Measurements from ENCODE around the gene LMTK3. TPM values are rescaled to one million over a fixed set of nuclear protein-coding genes. Genes with fewer than 3 reads are reported as not detected.

Gene LMTK3
- under 0.01 TPM in 1 of 2 replicates, not detected in the other for total RNA-seq

GRCh38 chr19:48511800-48512503 is at the start of gene LMTK3:
LMTK3 (minus strand) TSS chr19:48511835; CDS start chr19:48511576, 259 bp downstream.

GRCh38 chr19:48551437-48552302 is 40.0 kb upstream of the LMTK3 start, which contains the start of gene SULT2B1:
SULT2B1 (plus strand) TSS chr19:48552172; CDS start chr19:48552253, 81 bp downstream.

GRCh38 chr19:48469289-48469881 is 42.2 kb downstream of the LMTK3 start, which contains the start of gene CYTH2:
CYTH2 (plus strand) TSS chr19:48469369; CDS start chr19:48469508, 139 bp downstream.

GRCh38 chr19:48455171-48455907 is 56.3 kb downstream of the LMTK3 start, which contains the start of gene KCNJ14:
KCNJ14 (plus strand) TSS chr19:48455574; CDS start chr19:48461725, 6,151 bp downstream.

GRCh38 chr19:48445606-48446481 is 65.8 kb downstream of the LMTK3 start, which contains the start of gene GRWD1:
GRWD1 (plus strand) TSS chr19:48445983; CDS start chr19:48446006, 23 bp downstream.

Other genes starting within 250 kb of the LMTK3 start
- 0.13 and 0.37 TPM in 2 replicates for gene ZNF114, start 241.8 kb downstream of the LMTK3 start, total RNA-seq
- gene EMP3, start 186.3 kb downstream of the LMTK3 start, total RNA-seq: 427 and 575 TPM in 2 replicates
- 3.4 and 4.2 TPM in 2 replicates for gene TMEM143, start 147.9 kb downstream of the LMTK3 start, total RNA-seq
- gene SYNGR4, start 147.5 kb downstream of the LMTK3 start, total RNA-seq: not detected in 2 replicates
- 46.0 and 66.4 TPM in 2 replicates for gene KDELR1, start 120.3 kb downstream of the LMTK3 start, total RNA-seq
- gene GRIN2D, start 118.2 kb downstream of the LMTK3 start, total RNA-seq: under 0.01 and 0.12 TPM in 2 replicates
- 17.2 and 19.7 TPM in 2 replicates for gene GRWD1, start 65.9 kb downstream of the LMTK3 start, total RNA-seq
- 0.25 and 0.26 TPM in 2 replicates for gene KCNJ14, start 56.3 kb downstream of the LMTK3 start, total RNA-seq
- gene CYTH2, start 42.5 kb downstream of the LMTK3 start, total RNA-seq: 33.4 and 42.8 TPM in 2 replicates
- gene SULT2B1, start 40.3 kb upstream of the LMTK3 start, total RNA-seq: not detected in 2 replicates
- gene SPACA4, start 94.9 kb upstream of the LMTK3 start, total RNA-seq: not detected in 2 replicates
- 0.25 and 1.3 TPM in 2 replicates for gene FAM83E, start 103.2 kb upstream of the LMTK3 start, total RNA-seq
- gene RPL18, start 107.3 kb upstream of the LMTK3 start, total RNA-seq: 1,560 and 1,803 TPM in 2 replicates
- gene SPHK2, start 107.7 kb upstream of the LMTK3 start, total RNA-seq: 6.6 and 7.6 TPM in 2 replicates
- gene DBP, start 125.5 kb upstream of the LMTK3 start, total RNA-seq: 6.7 and 10.6 TPM in 2 replicates
- gene CA11, start 134.4 kb upstream of the LMTK3 start, total RNA-seq: 0.93 and 1.1 TPM in 2 replicates
- under 0.01 and 0.06 TPM in 2 replicates for gene NTN5, start 161.2 kb upstream of the LMTK3 start, total RNA-seq
- not detected in 2 replicates for gene FUT2, start 184.1 kb upstream of the LMTK3 start, total RNA-seq
- 0.50 and 0.53 TPM in 2 replicates for gene MAMSTR, start 207.9 kb upstream of the LMTK3 start, total RNA-seq
- gene RASIP1, start 228.8 kb upstream of the LMTK3 start, total RNA-seq: 1.1 and 2.1 TPM in 2 replicates
- gene IZUMO1, start 235.1 kb upstream of the LMTK3 start, total RNA-seq: not detected in 2 replicates
- 0.25 and 0.26 TPM in 2 replicates for gene FUT1, start 240.8 kb upstream of the LMTK3 start, total RNA-seq
- not detected in 2 replicates for gene FGF21, start 243.7 kb upstream of the LMTK3 start, total RNA-seq